Activated T-helper 1 cell treated with anti-CD3 and anti-CD28 coated beads, Interleukin-2, amount 50 U/mL, for 16 hours (primary cell): Measurements from ENCODE around the gene EIF6.
"Not testable (repeated sequence)": the region's sequence is repeated elsewhere in the genome, so short reads cannot be mapped to it uniquely, and the experiment has no call there.

Source experiments
- DNase-seq, 2 donors: peaks; one replicate each; pipeline ENCODE4 v3.0.0-alpha.2; 2020; ENCODE audit warnings: low read depth in 1 of 2, low spot score in 1 of 2

EIF6 gene

DNA sequence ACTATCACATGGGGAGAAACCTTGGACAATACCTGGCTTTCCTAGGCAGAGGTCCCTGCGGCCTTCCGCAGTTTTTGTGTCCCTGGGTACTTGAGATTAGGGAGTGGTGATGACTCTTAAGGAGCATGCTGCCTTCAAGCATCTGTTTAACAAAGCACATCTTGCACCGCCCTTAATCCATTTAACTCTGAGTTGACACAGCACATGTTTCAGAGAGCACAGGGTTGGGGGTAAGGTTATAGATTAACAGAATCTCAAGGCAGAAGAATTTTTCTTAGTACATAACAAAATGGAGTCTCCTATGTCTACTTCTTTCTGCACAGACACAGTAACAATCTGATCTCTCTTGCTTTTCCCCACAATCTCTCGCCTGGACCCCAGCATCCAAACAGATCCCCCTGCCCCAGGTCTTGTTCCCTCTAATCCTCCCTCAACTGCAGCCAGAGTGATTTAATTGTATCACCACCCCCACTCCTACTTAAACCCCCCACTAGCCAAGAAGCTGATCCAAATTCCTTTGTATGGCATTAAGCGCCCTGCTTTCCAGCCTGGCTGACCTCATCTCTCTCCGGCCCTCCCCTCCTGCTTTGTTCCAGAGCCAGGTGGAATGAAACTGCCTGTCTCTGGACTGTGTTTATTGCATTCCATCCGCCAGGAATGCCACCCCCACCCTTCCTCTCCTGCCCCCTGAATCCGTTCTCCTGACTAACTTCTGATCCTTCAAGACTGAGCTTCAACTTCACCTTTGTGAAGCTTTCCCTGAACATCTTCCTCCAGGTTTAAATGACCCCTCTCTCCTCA, 21.6 kb downstream of the EIF6 start:
- DNase-seq: not testable (repeated sequence)

DNA sequence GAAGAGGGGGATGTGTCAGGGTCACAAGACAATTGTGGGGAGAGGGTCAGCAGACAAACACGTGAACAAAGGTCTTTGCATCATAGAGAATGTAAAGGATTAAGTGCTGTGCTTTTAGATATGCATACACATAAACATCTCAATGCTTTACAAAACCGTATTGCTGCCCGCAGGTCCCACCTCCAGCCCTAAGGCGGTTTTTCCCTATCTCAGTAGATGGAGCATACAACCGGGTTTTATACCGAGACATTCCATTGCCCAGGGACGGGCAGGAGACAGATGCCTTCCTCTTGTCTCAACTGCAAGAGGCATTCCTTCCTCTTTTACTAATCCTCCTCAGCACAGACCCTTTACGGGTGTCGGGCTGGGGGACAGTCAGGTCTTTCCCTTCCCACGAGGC, 22.3 kb downstream of the EIF6 start:
- DNase-seq: not testable (repeated sequence)

DNA sequence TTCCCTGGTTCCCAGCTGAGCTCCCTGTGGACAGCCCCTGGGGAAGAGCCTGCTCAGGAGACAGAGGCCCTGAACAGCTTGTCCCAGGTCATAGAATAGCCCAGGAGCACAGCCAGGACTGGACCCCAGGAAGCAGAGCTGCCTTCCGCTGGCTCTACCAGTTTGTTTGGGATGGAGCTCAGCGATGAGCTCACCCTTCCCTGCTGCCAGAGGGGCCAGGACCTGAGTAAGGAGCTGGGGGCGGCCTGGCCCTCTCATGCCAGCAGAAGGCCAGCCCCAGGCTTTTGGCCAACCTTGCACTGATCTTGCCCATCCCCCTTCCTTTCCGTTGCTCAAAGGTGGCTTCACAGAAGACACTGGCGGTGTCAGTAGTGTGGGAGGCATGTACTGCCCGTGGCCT, 24.1 kb downstream of the EIF6 start:
- DNase-seq: no peak

DNA sequence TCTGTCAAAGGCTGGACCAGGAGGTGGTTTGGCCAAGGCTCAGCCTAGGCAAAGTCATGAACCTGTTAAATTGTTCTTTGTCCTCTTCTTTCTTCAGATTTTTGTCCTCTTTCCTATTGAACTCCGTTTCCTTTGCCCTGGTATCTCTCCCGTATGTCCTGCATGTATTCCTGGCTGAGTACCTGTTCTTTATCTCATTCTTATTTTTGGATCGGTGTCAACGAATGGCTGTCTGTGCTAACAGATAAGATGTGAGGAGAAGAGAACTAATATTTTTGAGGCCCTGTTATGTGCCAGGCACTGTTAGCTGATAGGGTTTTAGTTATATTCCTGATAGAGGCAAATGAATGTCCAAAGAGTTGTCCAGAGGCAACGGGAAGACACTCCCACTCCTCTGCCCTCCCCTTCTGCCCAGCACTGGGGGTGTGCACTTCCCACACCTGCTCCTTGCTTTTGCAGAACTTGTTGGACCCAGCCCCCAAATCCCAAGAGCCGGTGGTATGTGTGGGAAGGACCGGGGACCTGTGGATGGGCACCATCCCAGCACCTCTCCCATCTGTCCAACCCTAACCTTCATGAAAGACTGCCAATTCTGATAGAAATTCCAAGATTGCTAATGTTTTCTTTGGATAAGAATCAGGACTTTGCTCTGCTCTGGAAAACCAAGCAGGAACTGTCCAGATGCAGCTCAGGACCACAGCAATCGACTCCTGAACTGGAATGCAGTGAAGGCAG, 27.2 kb downstream of the EIF6 start:
- no peak for DNase-seq

DNA sequence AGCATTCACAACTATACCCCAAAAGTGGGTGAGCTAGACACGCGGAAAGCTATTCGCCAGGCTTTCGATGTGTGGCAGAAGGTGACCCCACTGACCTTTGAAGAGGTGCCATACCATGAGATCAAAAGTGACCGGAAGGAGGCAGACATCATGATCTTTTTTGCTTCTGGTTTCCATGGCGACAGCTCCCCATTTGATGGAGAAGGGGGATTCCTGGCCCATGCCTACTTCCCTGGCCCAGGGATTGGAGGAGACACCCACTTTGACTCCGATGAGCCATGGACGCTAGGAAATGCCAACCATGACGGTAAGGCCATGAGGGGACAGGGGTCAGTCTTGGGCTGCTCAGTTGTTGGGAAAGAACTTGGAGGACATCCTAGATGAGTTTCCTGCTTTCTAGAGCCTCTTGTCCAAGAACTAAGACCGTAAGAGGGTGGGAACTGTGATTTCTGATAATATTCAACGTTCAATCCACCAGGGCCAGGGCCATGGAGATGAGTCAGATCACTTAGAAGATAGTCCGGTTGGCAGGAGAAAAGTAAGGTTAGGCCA, 30.0 kb downstream of the EIF6 start:
- no peak for DNase-seq

DNA sequence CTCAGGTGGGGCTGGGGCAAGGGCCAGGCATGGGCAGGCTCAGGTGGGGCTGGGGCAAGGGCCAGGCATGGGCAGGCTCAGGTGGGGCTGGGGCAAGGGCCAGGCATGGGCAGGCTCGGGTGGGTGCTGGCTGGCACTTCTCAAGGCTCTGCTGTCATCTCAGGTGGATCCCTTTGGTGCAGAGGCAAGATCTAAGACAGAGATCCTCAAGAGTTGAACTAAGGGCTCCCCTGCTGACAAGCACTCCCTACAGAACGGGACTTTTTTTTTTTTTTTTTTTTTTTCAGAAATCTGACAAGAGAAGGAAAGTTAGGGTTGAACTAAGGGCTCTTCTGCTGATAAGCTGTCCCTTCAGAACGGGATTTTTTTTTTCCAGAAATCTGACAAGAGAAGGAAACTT, 31.6 kb downstream of the EIF6 start:
- no peak for DNase-seq

DNA sequence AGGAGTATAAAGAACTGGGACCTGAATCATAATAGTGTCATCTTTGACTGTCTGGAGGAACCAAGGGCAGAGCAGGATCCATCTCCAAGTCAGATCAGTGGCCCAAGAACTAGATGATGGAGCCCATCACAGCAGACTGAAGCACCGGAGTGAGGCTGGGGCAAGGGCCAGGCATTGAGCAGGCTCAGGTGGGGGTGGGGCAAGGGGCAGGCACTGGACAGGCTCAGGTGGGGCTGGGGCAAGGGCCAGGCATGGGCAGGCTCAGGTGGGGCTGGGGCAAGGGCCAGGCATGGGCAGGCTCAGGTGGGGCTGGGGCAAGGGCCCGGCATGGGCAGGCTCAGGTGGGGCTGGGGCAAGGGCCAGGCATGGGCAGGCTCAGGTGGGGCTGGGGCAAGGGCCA, 32.0 kb downstream of the EIF6 start:
- DNase-seq: not testable (repeated sequence)

DNA sequence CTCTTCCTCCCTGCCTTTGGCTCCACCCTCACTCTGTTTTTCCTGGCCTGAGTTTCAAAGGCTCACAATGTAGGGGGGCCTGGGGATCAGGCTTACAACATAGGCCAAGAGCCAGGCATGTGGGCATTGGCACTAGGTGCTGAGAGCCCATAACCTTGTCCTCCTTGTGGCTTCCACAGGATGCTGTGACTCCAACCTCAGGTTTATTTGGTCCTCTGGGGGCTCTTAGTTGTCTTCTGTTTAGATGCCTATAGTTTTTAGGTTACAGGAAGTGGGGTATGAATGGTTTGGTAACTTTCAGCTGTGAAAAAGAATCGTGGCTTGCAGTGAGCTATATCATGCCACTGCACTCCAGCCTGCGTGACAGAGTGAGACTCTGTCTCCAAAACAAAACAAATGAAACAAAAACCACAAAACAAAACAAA, 32.5 kb downstream of the EIF6 start:
- no peak for DNase-seq

DNA sequence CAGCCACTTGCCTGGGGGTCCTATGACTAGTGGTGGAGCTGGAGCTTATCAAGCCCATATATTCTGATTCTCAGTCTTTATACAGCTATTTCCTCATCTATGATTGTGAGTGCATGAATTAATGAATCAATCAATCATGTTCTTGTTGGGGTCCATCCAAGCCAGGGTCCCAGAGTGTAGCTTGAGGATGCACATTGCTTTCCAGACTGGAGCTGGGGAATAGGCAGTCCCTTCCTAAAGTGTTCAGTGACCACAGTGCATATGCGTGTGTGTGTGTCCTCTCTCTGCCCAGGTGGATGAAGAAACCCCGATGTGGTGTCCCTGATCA, 33.0 kb downstream of the EIF6 start:
- no peak for DNase-seq

DNA sequence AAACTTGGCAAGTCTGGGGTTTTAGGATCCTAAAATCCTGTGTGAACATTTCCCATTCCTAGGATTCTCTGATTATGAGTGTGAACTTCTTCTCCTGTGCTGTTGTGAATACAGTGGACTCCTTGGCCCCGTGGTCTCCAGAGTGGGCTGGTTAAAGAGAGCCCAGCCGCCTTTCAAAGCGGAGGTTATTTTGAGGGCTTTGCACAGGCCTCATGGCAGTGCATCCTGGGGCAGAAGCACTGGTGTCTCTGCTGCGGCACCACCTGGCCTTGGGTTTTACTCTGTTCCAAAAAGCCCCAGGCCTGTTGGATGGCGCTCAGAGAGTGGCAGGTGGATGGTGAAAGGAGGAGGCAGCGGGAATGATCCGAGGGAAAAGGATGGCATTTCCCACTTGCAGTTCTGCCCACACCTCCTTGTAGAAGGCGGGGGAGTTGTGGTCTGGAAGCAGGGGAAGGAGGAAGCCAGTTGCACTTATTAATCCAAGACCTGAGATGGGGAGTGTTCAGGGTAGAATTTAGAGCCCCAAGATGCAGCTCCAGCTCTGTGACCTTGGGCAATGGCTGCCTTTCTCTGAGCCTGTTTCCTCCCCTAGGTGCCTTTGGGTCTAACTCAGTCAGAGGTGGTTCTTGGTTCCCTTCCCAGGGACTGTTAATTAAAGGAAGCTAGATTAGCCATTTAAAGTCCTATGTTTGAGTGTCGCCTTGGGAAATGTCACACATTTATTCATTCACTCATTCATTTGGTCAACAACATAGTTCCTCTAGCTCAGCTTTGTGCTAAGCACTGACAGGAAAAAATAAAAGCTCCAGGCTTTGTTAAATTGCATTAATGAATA, 35.7 kb downstream of the EIF6 start:
- no peak for DNase-seq

DNA sequence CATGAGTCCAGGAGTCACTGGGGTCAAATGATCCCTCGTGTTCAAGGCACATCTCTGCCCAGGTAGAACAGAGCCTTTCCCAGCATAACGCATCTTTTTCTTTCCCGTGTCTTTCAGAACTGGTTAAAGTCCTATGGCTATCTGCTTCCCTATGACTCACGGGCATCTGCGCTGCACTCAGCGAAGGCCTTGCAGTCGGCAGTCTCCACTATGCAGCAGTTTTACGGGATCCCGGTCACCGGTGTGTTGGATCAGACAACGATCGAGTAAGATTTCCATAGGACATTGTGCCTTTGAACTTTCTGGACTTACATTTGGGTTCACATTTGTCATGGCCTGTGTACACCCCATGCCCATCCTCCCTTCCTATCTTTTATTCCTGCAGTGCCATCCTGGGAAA, 37.8 kb downstream of the EIF6 start:
- DNase-seq: no peak

DNA sequence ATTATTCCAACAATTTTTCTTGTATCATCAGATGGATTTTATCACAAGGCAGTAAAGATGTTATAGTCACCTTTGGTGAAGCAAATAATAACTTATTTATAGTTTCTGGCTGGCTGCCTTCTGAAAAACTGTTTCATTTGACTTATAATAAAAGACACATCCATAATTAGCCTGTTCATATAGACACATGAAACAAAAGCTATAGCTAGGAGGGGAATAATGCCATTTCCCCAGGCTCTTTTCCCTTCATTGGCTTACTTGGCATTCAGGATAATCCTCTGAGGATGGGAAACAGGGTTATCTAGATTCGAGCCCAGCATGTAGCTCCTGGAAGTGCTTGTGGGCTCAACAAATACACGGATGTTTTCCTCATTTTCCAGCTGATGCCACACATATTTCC, 40.6 kb downstream of the EIF6 start:
- no peak for DNase-seq

DNA sequence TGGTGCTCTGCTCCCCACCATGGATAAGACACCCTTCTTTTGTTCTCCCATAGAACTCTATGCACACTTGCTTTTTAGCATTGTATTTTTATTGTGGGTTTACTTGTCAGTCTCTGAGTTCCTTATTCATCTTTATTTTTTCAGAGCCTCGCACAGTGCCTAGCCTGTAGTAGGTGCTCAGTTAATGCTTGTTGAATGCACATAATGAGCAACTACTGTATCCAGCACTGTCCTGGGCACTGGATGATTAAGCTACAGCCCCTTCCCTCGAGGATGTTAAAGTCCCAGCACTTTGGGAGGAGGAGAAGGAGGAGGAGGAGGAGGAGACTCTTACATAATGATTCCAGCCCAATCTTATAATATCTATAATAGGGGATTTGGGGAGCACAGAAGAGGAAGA, 41.3 kb downstream of the EIF6 start:
- no peak for DNase-seq

DNA sequence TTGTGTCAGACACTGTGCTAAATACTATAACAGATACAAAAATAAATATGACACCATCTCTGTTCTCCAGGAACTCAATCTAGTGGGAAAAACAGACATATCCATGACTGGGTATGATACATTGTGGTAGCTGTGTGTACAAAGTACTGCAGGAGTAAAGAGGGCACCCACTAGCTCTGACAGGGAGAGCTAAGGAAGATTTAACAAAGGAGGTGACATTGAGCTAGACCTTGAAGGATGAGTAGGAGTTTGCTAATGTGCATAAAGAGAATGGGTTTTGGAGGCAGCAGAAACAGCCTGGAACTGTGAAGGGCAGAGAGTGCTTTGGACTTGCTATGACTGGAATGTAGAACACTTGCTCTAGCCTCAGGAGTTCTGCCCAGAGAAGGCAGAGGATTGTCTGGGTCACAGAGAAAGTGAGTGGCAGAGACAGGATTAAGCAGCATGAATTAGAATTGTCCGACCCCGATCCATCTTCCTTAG, 43.7 kb downstream of the EIF6 start:
- no peak for DNase-seq

DNA sequence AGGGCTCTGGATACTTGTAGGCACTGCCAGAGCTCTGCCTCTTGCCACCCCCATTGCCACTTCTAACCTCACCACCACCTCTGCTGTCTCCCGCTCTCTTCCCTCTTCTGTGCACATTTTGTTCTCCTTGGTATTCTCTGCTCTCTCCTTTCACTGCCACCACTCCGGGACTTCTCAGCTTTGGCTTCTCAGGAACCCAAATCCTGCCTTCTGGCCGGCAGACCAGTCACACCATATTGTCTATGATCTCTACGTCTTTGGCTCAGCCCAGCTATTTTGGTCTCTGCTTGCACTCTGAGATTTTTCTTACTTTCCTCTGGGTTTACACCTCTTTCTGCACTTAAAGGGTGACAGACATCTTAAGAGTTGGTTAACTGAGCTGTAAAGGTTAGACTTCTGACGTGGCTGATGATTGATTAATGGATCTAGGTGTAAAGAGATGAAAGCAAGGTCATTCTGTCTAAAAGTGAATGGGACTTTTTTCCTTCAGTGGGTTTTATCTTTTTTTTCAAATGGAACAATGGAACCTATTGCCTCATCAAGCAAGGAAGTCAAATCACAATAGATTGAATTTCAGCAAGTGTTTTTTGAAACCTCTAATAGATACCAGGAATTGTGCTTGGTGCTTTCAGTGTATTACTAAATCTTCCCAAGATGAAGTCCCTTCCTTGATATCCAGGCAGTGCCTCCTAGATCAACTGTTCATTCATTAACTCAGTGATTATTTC, 44.3 kb downstream of the EIF6 start:
- DNase-seq: no peak

DNA sequence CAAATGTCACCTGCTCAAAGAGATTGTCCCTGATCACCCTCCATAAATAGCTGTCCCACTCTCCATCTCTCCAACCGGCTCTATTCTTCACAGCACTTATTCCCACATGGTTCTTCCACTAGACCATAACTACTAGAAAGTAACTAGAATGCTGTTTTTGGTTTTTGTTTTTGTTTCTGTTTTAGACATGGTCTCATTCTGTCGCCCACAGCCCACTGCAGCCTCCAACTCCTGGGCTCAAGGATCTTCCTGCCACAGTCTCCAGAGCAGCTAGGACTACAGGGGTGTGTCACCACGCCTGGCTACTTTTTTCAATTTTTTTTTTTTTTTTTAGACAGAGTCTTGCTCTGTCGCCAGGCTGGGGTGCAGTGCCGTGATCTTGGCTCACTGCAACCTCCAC, 45.8 kb downstream of the EIF6 start:
- DNase-seq: no peak

DNA sequence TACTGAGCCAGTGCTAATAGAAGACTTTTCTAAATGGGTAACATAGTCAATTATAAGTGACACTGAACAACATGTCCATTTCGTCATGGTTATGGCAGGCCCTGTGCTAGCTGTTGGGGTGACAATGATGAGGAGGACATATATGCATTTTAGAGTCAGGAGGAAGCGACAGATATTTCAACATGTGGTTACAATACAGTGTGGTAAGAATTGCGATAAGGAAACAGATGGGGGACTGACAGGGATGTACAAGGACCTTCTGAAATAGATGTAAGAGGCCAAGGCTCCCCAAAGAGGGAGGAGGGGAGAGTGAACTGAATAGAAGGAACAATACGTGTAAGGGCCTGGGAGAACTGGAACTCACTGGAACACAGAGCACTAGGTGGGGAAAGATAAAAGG, 46.4 kb downstream of the EIF6 start:
- DNase-seq: no peak

DNA sequence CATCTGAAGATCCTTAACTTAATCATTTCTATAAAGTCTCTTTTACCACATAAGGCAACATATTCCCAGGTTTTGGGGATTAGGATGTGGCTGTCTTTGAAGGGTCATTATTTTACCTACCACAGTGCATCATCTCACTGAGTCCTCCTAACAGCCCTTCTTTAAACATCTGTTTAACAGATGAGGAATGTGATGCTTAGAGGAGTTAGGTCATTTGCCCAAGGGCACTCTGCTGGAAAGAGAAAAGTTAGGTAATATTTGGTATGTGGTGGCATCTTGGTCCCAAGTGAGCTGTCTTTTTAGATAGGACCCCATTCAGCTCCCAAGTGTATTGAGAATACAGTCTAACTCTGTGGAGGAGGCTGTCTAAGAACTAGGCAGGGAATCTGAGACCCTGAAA, 47.1 kb downstream of the EIF6 start:
- no peak for DNase-seq

DNA sequence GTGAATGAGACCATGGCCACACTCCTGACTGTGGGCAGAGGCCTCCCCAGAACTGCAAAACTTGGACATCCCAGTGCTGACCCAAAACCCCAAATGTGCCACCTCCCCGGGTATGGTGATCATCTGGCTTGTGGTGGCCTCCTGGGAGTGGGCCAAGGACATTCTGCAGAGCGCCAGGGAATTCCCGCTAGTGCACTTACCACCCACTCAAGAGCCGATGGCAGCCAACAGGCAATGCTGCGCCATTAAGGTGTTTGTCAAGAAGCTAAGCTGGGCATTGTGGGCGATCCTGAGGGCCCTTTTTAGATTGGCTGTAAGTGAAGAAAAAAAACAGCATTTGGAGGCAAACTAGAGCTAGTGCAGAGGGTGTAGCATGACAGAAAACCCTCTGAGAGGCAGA, 48.7 kb downstream of the EIF6 start:
- DNase-seq: no peak

DNA sequence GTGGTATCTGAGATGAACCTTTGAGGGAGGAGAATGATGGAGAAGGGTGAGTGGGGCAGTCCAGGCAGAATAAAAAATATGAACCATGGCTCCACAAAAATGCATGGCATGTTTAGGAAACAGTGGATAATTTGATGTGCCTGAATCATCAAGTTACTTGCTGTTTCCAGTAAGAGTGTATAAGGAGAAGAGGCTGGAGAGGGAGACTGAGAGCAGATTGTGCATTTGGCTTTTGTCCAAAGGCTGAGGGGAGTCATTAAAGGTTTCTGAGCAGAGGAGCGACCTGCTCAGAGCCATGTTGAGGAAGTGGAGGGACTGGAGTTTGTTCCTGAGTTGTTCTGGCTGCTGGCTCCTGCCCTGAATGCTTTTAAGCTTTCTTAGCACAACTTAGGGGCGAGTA, 52.0 kb downstream of the EIF6 start:
- no peak for DNase-seq
